DND-41 (cell line): Measurements from ENCODE around the gene TIGD1.

Experiments used
- CTCF ChIP-seq: IDR thresholded peaks from 2 replicates; pipeline ENCODE4 v1.5.1; 2012; ENCODE audit warnings: borderline replicate concordance, low read length, moderate library complexity, mild to moderate bottlenecking; ENCODE audit not compliant: poor library complexity, severe bottlenecking; ENCODE audit errors: extremely low read depth
- EZH2 ChIP-seq: IDR thresholded peaks from 3 replicates; pipeline ENCODE4 v1.6.1; 2012; ENCODE audit warnings: borderline replicate concordance, low read depth, mild to moderate bottlenecking, moderate library complexity, low read length, inconsistent platforms; ENCODE audit not compliant: severe bottlenecking

GRCh38 chr2:232562515-232563151, 12.3 kb upstream of the TIGD1 start:
- TF ChIP-seq EZH2: no peak
- TF ChIP-seq CTCF: no peak
